HL-60 (cell line): ENCODE measurements around the gene CRMP1.

Source experiments
- POLR2AphosphoS5 ChIP-seq: IDR thresholded peaks from 2 replicates; pipeline ENCODE4 v1.6.1; 2012; ENCODE audit warnings: low read depth
- TF ChIP-seq, protein P1 (sequence below): IDR thresholded peaks from one replicate; pipeline ENCODE4 v1.5.1; 2011; ENCODE audit warnings: low read length, control low read depth, inconsistent platforms; ENCODE audit not compliant: insufficient read depth

GRCh38 chr4:5839751-5840674, 52.9 kb downstream of the CRMP1 start:
- TF ChIP-seq POLR2AphosphoS5 = no peak
- TF ChIP-seq, protein P1, sequence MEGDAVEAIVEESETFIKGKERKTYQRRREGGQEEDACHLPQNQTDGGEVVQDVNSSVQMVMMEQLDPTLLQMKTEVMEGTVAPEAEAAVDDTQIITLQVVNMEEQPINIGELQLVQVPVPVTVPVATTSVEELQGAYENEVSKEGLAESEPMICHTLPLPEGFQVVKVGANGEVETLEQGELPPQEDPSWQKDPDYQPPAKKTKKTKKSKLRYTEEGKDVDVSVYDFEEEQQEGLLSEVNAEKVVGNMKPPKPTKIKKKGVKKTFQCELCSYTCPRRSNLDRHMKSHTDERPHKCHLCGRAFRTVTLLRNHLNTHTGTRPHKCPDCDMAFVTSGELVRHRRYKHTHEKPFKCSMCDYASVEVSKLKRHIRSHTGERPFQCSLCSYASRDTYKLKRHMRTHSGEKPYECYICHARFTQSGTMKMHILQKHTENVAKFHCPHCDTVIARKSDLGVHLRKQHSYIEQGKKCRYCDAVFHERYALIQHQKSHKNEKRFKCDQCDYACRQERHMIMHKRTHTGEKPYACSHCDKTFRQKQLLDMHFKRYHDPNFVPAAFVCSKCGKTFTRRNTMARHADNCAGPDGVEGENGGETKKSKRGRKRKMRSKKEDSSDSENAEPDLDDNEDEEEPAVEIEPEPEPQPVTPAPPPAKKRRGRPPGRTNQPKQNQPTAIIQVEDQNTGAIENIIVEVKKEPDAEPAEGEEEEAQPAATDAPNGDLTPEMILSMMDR = no peak
